HuH-7.5 (cell line): ENCODE data around the gene NHLH2.

Source experiments
- DNase-seq: peaks from one replicate; pipeline ENCODE4 v3.0.0; 2011; ENCODE audit warnings: low spot score

NHLH2 gene

DNA sequence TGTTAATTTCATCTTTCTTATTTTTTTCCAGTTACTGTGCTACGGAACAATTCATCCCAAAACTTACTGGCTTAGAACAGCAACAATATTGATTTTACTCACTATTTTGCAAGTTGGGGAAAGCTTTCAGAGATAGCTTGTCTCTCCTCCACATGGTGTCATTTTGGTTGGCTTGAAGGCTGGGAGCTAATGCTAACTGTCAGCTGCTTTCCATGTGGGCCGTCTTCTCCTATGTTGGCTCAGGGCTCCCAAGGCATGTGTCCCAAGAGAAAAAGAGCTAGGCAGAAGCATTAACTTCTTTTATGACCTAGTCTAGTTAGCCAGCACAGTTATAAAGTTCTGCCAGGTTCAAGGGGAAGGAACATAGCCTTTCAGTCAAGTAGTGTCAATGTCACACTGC, 38.5 kb downstream of the NHLH2 start:
- no peak for DNase-seq

DNA sequence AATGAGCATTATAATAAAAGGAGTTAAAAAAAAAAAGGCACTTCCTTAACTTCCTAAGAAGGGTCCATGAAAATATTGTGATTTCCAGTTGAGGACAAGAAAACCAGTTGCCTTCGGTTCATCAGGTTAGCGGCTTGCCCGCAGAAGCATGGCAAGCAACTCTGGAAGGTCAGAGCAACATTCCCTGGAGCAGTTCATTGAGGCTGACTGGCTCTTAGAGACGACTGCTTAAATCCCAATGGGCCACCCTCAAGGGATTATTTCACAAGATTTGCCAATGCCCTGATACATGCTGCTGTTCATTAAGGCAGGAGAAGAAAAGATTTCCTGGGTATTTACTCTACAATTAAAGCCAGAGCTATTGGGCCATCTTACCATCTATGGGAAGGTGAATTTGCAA, 43.4 kb downstream of the NHLH2 start:
- no peak for DNase-seq

DNA sequence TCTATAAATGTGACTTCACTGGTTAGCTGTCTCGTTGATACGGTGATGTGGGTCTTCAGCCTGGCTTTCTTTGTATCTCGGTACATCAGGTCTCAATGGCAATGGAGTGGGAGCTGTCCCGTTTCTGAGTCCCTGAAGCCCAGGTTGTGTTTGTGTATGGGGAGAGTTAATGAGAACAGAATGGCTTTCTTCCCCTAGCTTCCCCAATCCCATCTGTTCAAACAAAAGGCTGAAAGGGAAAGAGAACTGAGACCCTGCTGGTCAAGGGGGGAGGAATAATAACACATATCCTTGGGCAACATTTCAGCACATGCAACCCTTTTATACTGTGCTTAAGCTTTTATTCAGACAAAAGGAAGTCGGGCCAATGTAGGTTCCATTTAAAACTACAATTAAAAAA, 44.0 kb downstream of the NHLH2 start:
- no peak for DNase-seq

DNA sequence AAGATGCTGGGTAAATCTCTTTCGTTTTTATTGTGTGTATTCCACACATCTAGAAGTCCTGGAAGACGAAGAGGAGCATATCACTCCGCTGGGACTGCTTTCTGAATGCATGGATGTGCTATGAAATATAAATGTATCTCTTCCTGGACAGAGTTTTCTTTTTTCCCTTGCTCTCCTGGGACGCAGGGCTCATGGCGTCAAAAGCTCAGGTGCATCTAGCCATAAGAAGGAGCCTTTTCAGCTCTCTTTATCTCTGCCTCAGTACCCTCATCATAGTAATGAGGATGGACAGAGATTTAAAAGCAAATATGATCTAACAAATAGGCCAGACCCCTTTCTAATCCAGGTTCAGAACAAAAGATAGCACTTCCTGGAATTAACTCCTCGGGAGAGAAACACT, 44.9 kb downstream of the NHLH2 start:
- DNase-seq = no peak

DNA sequence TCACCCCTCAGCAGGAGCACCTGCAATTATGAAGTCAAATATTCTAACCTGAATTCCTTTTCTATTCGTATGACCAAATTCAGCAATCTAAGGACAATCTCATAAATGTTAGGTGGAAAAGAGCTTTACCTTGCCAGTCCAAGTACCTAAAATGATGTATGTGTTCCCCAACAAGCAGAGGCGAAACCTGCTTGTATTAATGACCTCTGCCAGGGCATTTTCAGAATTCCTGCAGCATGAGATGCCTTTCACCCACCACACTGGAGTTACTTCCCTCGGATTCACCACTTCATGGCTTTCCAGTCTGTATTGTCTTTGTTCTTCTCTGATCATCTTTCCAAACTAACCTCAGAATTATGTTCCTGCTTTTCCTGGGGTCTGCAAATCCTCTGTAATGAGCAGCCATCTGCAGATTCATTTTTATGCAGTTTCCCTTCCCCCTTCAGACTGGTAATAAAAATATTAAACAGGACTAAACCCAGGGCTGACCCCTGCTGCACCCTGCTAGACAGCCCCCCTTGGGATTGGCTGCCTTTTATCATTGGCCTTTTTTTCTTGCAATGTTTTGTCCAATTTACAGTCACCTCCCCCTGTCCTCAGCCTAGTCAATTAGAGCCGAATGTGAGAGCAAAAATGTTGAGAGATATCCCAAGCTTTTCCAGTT, 45.8 kb downstream of the NHLH2 start:
- DNase-seq = no peak

DNA sequence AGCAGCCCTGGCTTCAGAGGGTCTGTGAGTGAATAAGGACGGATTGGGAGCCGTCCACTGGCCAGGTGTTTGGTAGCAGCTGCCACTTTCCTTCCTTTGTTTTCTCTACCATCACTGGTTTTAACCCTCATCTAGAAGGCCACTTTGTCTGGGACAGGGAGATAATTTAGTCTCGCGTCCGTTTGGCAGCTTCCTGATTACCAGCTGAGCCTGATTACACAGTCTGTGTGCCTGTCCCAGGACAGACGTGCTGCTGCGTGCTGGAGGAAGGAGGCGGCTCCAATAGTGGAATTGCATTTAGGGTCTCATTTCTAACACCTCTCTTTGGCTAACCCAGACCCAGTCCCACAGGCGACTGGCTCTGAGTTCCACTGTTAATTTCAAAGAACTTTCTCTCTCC, 47.8 kb downstream of the NHLH2 start:
- DNase-seq = no peak

GRCh38 chr1:115791816-115792215, 49.1 kb downstream of the NHLH2 start:
- no peak for DNase-seq

GRCh38 chr1:115790846-115791245, 50.1 kb downstream of the NHLH2 start:
- DNase-seq = no peak

GRCh38 chr1:115790356-115790755, 50.6 kb downstream of the NHLH2 start:
- no peak for DNase-seq
